DND-41 (cell line): ENCODE data around the gene HOXA2.

Source experiments
- ATAC-seq: fragments of 200-7000 bp; cut with Tn5 transposase; 3 replicates; pipeline ENCODE4 v1.9.1; 2021; ENCODE audit warnings: low read depth; ENCODE audit not compliant: insufficient read depth
- DNase-seq: peaks from one replicate; pipeline ENCODE4 v3.0.0-alpha.2; 2020
- H2AFZ ChIP-seq: 2 replicates; pipeline ENCODE4 v1.6.0; 2012; ENCODE audit warnings: low read depth, low read length
- H3K27ac ChIP-seq: 2 replicates; pipeline ENCODE4 v1.5.1; 2012; ENCODE audit warnings: low read length, inconsistent platforms
- H3K27me3 ChIP-seq: fragments of 200-600 bp; sonication (generic); 2 replicates; pipeline ENCODE4 v1.6.0; 2012; ENCODE audit warnings: low read length, mild to moderate bottlenecking, inconsistent platforms; ENCODE audit not compliant: insufficient read depth, poor library complexity
- H3K36me3 ChIP-seq: 2 replicates; pipeline ENCODE4 v1.5.1; 2012; ENCODE audit warnings: low read length, inconsistent platforms; ENCODE audit not compliant: insufficient read depth
- H3K4me1 ChIP-seq: 2 replicates; pipeline ENCODE4 v1.5.1; 2012; ENCODE audit warnings: mild to moderate bottlenecking, low read length; ENCODE audit not compliant: insufficient read depth
- H3K4me2 ChIP-seq: 2 replicates; pipeline ENCODE4 v1.6.0; 2012; ENCODE audit warnings: mild to moderate bottlenecking, moderate library complexity, low read length, inconsistent platforms; ENCODE audit not compliant: insufficient read depth
- H3K4me3 ChIP-seq, 2 experiments: fragments of 200-600 bp in 1 of 2; shearing (Covaris generic) in 1 of 2; 2 replicates each; pipeline ENCODE4 v1.5.1; 2012 to 2016; ENCODE audit warnings: inconsistent platforms in 2 of 2, low read length in 2 of 2, mild to moderate bottlenecking in 2 of 2, low read depth in 1 of 2, moderate library complexity in 1 of 2
- H3K79me2 ChIP-seq: 2 replicates; pipeline ENCODE4 v1.6.0; 2012; ENCODE audit warnings: low read length, inconsistent platforms; ENCODE audit not compliant: insufficient read depth
- H3K9ac ChIP-seq: 2 replicates; pipeline ENCODE4 v1.6.0; 2012; ENCODE audit warnings: low read depth, mild to moderate bottlenecking, inconsistent platforms, low read length, moderate library complexity
- H3K9me3 ChIP-seq: 2 replicates; pipeline ENCODE4 v1.5.1; 2012; ENCODE audit warnings: low read length, moderate library complexity, mild to moderate bottlenecking, inconsistent platforms; ENCODE audit not compliant: insufficient read depth, severe bottlenecking
- H4K20me1 ChIP-seq: 2 replicates; pipeline ENCODE4 v1.6.0; 2012; ENCODE audit warnings: low read length; ENCODE audit not compliant: insufficient read depth
- EZH2 ChIP-seq: IDR thresholded peaks from 3 replicates; pipeline ENCODE4 v1.6.1; 2012; ENCODE audit warnings: borderline replicate concordance, low read depth, mild to moderate bottlenecking, moderate library complexity, low read length, inconsistent platforms; ENCODE audit not compliant: severe bottlenecking
- TF ChIP-seq, protein P1 (sequence below): IDR thresholded peaks from 2 replicates; pipeline ENCODE4 v1.5.1; 2012; ENCODE audit warnings: borderline replicate concordance, low read length, moderate library complexity, mild to moderate bottlenecking; ENCODE audit not compliant: poor library complexity, severe bottlenecking; ENCODE audit errors: extremely low read depth

The HOXA2 gene

DNA sequence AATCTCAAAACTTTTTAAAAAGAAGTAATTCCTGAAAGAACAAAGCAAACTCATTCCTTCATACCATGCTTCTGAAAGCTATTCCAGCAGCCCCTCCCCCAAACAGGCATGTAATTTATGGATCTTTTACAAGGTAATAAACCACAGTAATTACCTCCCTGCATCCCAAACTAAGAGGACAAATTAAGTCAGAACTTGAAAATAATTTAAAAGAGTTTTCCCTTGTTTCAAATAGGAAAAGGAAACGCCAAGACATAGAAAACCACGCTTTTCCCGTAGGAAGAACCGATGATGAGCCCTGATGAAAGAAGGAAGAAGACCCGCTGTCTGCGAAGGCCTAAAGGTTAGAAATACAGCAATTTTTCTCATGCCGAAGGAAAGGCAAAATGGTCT is 19.2 kb upstream of the HOXA2 start:
- Histone ChIP-seq H3K9me3 (no peaks in the 10 kb centered on the region), H3K27me3 (no peaks in the 10 kb centered on the region), H3K79me2 (no peaks in the 10 kb centered on the region), H4K20me1 (no peaks in the 10 kb centered on the region), H3K27ac (no peak overlapping the region), H3K4me1 (no peaks in the 10 kb centered on the region), H3K36me3 (no peaks in the 10 kb centered on the region), H2AFZ (no peak overlapping the region), H3K4me3 (no peak overlapping the region), H3K9ac (no peak overlapping the region), H3K4me2 (no peak overlapping the region)
- DNase-seq (no peak), ATAC-seq (no peak)
- TF ChIP-seq EZH2, result no peak
- TF ChIP-seq, protein P1, sequence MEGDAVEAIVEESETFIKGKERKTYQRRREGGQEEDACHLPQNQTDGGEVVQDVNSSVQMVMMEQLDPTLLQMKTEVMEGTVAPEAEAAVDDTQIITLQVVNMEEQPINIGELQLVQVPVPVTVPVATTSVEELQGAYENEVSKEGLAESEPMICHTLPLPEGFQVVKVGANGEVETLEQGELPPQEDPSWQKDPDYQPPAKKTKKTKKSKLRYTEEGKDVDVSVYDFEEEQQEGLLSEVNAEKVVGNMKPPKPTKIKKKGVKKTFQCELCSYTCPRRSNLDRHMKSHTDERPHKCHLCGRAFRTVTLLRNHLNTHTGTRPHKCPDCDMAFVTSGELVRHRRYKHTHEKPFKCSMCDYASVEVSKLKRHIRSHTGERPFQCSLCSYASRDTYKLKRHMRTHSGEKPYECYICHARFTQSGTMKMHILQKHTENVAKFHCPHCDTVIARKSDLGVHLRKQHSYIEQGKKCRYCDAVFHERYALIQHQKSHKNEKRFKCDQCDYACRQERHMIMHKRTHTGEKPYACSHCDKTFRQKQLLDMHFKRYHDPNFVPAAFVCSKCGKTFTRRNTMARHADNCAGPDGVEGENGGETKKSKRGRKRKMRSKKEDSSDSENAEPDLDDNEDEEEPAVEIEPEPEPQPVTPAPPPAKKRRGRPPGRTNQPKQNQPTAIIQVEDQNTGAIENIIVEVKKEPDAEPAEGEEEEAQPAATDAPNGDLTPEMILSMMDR, result no peak

DNA sequence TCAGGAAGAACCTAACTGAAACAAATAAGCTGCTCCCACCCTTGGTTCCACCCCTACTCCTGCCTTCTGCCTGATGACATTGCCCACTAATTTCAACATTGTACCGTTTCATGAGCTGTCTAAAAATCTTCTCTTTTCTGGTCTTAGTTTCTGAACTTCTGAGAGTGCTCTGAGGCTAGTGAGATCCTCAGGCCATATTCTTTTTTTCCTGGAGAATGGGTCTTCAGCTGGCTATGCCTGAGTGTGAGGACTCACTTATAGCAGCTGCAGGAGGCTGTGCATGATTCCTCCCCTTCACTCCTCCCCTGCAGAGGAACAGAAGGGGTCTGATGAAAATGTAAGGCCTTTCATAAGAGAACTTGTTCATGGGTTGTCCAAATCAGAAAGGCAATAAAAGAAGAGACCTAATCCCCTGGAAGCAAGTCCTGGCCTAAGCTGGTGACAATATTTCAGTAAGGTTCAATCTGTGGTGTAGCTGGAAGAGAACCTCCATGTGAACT is 17.0 kb upstream of the HOXA2 start:
- no peak overlapping the region for H3K27ac ChIP-seq
- H3K9ac ChIP-seq, result no peak overlapping the region
- H3K27me3 ChIP-seq, result no peaks in the 10 kb centered on the region
- no peaks in the 10 kb centered on the region for H3K36me3 ChIP-seq
- no peaks in the 10 kb centered on the region for H3K9me3 ChIP-seq
- no peak for DNase-seq
- no peak for ATAC-seq
- H3K4me1 ChIP-seq, result no peaks in the 10 kb centered on the region
- no peak for TF ChIP-seq EZH2
- TF ChIP-seq, protein P1, result no peak
- no peaks in the 10 kb centered on the region for H4K20me1 ChIP-seq
- no peak overlapping the region for H2AFZ ChIP-seq
- no peak overlapping the region for H3K4me3 ChIP-seq
- H3K4me2 ChIP-seq, result no peak overlapping the region
- no peaks in the 10 kb centered on the region for H3K79me2 ChIP-seq

DNA sequence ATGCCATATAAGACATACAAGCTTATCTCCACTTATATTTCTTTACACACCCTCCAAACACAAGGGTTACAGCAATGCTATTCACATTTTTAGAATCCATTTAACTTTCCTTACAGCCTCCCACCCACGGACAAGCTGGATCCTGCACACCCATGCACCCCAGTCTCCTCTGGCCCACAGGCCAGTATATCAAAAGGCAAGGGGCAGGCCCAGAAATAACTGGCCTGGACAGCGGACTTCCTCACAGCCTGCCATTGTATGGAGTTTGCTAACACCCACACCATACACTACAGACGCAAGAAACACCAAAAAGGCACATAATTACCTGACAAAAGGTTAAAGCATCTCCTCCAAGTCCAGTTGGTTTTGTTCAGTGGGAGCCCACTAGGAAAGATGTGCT is 16.1 kb upstream of the HOXA2 start:
- ATAC-seq, result no peak
- Histone ChIP-seq H3K4me1 (no peaks in the 10 kb centered on the region), H3K9ac (no peak overlapping the region), H3K27ac (no peak overlapping the region), H3K9me3 (no peaks in the 10 kb centered on the region), H3K4me3 (no peak overlapping the region), H3K36me3 (no peaks in the 10 kb centered on the region), H3K79me2 (no peaks in the 10 kb centered on the region), H3K4me2 (no peak overlapping the region), H2AFZ (no peak overlapping the region), H4K20me1 (no peaks in the 10 kb centered on the region), H3K27me3 (no peaks in the 10 kb centered on the region)
- no peak for TF ChIP-seq EZH2
- TF ChIP-seq, protein P1, result no peak
- DNase-seq, result no peak
